Measurements from ENCODE around the gene MYO16.

DNA sequence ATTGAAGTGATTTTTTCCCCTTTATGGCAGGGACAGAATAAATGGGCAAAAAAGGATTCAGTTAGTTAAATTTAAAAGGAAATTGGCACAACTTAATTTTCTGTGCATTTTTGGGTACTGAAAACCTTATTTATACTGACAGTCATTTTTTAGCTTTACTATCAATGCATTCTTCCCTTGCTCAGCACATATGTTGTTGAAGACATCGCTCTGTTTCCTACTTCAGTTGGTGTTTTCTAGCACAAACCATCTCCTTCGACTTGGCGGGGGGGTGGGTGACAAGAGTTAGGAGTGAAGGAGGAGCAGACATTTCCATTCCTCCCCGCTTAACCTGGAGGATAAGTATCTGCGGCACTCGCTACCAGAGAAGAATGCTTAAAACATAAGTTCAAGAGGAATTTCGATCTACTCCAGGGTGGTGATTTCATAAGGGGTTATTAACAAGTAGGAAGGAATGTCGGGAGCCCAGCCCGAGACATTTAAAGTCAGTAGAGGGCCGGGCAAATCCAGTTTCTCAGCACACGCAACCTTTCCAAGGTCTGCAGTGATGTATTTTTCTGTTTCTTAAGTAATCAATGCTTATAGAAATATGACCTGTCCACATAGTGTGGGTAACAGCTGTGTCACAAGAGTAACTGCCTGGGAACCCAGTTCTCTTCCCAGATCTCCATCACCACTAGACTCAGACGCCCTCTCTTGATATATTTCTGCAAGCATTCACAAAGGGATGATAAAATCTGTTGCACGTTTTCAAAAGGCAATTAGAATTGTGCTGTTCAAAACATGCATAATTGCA, 525.8 kb downstream of the MYO16 start:
- no peak for TF ChIP-seq POLR2A (IDR thresholded peaks at IDR 0.05)
- TF ChIP-seq, protein P1, sequence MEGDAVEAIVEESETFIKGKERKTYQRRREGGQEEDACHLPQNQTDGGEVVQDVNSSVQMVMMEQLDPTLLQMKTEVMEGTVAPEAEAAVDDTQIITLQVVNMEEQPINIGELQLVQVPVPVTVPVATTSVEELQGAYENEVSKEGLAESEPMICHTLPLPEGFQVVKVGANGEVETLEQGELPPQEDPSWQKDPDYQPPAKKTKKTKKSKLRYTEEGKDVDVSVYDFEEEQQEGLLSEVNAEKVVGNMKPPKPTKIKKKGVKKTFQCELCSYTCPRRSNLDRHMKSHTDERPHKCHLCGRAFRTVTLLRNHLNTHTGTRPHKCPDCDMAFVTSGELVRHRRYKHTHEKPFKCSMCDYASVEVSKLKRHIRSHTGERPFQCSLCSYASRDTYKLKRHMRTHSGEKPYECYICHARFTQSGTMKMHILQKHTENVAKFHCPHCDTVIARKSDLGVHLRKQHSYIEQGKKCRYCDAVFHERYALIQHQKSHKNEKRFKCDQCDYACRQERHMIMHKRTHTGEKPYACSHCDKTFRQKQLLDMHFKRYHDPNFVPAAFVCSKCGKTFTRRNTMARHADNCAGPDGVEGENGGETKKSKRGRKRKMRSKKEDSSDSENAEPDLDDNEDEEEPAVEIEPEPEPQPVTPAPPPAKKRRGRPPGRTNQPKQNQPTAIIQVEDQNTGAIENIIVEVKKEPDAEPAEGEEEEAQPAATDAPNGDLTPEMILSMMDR (IDR thresholded peaks at IDR 0.05): no peak
- no peak for TF ChIP-seq POLR2AphosphoS5 (IDR thresholded peaks at IDR 0.05; ENCODE audit: insufficient read depth in 1 of 2, low read depth in 1 of 2)
